OCI-M1 (cell line): Measurements from ENCODE around the gene ZEB1.
"Not testable (repeated sequence)": the region's sequence is repeated elsewhere in the genome, so short reads cannot be mapped to it uniquely, and the experiment has no call there.

Source experiments
- DNase-seq: peaks from one replicate; lab custom pipeline; 2025; lab: John Stamatoyannopoulos, UW

ZEB1 gene

DNA sequence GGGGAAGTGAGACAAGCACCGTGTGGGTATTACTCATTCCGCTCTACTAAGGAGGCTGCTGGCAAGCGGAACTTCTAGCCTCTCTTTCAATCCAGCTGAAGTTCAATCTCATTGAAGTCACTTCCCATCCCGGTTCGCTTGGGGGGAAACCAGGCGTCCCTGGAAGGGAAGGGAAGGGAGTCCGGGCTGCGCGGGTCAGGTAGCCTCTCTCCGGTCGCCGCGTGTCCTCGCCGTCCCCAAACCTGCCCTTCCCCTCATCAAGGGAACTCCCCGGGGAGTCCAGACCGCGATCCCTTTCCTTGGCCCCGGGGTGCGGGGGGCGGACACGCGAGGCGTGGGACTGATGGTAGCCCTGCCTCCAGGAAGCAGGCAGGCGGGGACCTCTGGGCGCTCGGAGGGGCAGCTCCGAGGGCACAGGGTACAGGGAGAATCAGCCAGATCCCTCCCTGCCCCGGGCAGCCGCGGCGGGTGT, 598 bp upstream of the ZEB1 start:
- no peak for DNase-seq

DNA sequence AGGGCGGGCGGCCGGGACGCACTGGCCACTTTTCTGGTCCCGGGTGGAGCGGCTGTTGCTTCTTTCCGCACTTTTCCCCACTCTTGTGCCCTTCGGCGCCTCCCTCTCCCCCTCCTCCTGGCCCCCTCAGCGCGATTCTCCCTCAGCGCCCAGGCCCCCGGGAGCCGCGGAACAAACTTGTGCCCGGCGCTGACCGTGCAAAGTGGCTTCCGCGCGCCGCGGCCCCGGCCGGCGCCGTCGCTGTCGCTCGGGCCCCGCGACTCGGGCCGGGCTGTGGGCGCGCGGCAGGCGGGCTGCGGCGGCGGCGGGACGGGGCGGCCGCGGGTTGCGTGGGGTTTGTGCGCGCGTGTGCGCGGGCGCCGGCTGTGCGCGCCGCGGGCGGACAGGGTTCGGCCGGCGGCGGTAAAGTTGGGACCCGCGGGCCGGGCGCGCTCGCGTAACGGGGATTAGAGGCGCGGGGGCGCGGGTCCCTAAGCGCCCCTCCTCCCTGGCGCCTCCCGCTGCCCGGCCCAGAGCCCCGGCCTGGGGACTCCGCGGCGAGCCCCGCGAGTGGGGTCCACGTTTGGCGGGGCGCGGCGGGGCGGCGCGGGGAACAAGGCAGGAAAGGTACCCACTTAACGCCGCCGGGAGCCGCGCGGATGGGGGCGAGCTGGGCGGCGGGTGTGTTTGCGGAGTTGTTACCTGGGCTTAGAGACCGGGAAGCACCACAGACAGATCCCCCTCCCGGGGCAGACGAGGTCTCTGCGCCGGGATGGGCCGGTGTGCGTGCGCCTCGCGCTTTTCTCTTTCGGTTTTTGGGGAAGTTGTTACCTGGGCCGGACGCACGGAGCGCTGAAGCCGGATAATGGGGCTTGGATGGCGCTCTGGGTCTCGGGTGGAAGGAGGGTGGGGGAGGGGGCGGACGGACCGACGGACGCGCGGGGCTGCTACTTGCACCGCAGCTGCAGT, 860 bp downstream of the ZEB1 start:
- DNase-seq: no peak

DNA sequence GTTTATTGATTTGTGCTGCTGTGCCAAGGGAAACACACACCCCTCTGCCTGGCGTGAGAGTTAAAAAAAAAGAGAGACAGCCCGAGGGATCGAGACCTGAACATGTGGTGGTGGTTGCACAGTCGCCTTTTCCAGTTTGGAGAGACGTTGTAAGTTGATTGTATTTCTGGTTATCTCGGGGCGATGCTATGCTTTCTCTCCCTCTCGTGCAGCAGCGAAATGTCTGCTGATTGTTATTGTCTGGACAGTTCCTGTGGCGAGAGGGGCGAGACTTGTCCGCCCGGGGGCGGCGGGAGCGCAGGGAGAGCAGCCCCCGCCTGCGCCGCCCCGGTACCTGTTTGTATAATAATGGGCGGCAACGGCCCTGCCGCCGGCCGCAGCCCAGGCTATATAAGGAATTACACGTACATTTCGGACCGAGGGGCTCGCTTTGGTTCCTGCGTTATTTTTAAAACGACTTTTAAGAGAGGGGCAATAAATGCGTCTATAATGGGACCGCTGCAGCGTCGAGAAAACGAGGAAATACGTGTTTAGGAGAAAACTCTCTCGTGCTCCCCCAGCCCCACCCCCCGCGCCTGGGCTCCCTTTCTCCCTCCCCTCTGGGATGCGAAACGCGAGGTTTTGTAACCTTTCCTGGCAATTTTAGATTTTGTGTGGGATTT, 1.7 kb downstream of the ZEB1 start:
- no peak for DNase-seq

DNA sequence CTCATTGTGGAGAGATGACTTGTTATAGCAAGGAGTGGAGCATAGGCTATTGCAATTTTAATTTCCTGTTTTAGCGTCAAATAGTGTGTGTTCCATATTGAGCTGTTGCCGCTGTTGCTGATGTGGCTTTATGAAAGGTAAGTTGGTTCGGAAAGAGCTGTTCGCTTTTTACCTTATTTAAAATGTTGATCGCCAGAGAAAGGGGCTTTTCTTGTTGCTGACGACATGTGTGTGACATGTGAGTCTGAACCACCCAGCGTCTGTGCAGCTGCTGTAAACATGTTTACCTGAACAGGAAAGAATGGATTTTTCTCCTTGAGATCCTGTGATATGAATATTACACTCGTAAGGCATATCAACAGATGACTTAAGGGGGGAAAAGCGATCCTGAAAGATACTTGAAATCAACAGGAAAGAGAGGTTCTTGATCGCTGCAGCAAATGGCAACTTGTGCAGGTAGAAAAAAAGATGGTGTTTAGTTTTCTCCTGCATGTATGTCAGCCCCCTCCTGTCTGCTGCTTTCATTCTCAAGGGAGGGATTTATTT, 2.5 kb downstream of the ZEB1 start:
- DNase-seq: no peak

GRCh38 chr10:31322647-31323046, 3.6 kb downstream of the ZEB1 start:
- peak; percentile 11 for DNase-seq

DNA sequence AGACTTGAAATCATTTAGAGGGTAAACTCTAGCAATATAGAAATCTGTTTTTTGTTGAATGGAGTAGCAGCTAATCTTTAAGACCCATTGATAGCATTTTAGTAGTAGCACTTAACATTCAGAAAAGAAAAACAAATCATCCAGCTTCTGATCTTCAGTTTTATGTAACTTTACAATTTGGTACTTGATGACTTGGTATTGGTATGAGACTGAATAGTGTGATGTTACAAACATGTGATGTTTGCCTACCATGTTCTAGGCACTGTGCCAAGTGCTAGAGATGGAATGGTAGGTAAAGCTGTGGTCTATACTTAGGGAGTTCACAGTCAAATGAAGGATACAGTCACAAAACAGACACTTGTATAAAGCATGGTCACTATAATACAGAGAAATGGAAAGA, 21.3 kb downstream of the ZEB1 start:
- no peak for DNase-seq

DNA sequence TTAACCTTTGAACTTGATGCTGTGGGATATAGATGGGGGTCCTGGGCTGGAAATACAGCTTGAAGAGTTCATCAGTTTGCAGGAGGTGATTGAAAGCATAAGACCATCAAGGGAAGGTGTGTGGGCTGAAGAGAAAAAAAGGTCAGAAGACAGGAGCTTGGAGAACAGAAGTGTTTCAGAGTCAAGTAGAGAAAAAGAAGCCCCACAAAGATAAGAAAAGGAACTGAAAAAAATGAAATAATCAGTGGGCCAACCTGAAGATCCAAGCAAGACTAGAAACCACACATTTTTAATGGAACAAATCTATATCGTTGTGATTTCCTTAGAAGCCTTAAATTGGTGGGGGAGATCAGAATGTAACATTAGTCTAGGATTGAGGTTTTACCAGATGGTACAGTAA, 22.5 kb downstream of the ZEB1 start:
- no peak for DNase-seq

DNA sequence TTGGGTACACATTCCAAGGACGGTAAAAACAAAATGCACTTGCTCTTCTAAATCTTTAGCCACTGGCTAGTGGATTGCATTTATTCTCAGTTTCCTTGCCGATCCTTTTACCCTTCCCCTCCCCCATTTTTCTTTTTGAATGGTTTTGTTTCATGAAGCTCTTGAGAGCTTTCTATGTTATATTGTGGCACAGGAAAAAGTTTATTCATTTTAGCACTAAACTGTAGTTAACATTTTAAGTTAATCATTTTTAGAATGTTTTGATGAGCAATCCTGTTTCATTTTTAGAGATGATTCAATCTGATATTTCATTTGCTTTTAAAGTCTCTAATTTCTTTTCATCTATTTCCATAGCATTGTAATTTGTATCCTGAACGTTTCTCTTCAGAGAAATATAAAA, 24.0 kb downstream of the ZEB1 start:
- no peak for DNase-seq

GRCh38 chr10:31343551-31343950, 24.5 kb downstream of the ZEB1 start:
- no peak for DNase-seq

DNA sequence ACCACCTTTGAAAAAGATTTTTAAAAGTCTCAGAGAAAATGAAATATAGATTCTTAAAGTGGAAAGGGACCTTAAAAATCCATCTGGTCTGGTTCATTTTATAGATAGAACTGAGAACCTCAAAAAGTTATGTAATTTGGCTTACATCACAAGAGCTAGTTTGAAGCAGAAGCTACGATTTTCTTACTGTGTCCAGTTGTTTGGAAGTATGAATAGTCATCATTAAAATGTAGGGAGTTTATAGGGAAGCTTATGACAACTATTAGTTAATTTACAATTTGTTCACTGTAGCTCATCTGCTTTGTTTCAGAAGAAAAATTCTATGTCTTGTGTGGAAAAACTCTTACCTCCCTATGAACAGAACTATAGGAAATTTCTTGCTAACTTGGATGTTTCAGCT, 26.9 kb downstream of the ZEB1 start:
- DNase-seq: no peak

DNA sequence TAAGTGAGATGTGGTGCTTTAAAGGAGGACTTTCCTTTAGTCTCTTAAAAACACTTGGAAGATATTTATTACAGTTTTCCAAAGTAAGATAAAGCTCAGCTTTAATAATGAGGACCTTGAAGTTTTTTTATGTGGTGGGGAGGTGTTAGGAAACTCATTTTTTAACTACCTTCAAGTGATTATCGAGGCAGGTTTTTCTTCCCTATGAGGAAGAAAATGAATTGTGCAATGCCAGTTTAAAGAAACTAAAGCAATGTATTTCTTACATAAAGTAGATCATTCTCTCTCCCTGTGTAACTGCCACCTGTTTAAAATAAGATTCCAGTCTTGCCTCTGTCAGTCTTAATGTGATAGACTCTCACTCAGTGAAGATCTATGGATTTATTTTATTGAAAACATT, 27.9 kb downstream of the ZEB1 start:
- DNase-seq: no peak

DNA sequence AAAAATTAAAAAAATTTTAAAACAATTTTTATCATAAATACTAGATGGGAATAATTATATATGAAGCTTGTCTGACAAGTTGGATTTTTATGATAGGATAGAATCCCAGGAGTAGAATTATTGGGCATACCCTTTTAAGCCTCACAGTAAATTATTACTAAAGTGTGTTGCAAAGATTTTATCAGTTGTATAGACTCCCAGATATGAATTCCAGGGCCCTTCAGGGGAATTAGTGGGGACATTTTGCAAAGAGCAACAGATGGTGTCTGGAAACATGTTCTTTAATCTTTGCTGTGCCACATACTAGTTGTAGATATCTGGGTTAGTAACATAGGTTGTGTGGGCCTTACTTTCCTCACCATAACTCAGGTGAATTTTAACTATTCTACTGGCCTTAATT, 28.7 kb downstream of the ZEB1 start:
- DNase-seq: no peak

- no peak for DNase-seq
Observed at GRCh38 chr10:31350891-31351290, 31.9 kb downstream of the ZEB1 start.

- DNase-seq: no peak
Observed at GRCh38 chr10:31352436-31353226, 33.6 kb downstream of the ZEB1 start.

DNA sequence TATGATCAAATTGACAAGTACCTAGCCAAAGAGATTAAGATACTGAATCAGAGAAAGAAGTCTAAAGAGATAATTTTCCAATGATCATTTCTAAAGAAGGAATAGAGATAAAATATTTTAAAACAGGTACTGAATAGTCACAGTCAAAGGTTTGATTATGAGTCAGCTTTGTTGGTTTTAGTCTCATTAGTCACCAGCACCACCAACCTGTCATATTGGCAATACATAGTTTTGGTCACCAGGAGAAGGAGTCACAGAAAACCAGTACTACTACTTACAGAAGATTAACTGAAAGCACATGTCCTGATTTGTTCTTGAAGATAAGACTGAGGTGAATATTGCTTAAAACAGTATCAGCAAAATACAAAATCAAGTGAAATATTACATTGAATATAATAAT, 34.6 kb downstream of the ZEB1 start:
- DNase-seq: peak; percentile 31

DNA sequence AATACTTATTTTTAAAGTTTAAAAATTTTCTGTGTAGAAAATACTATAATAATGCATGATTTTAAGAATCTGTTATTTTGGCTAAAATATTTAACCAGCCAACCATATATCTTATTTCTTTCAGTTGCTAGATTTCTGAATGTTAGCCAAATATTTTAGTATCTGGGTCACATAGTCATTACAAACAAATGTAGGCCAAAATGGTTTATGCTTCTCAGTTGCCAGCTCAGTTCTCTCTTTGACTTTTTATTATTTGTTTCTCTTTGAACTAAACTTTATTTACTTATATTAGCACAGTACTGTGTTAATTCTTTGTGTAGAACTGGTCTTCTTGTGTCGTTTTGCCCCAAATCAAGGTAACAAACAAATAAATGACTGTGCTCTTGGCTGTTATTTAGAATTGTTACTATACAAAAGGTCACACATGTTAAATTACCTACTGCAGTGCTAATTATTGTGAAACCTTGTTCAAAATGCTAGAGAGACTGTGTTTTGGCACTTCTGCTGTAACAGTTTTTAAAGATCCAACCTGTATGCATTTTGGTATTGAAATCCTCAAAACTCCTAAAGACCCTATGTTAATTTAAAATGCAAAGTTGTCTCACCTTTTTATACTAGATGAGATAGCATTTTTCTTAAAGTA, 39.8 kb downstream of the ZEB1 start:
- no peak for DNase-seq

DNA sequence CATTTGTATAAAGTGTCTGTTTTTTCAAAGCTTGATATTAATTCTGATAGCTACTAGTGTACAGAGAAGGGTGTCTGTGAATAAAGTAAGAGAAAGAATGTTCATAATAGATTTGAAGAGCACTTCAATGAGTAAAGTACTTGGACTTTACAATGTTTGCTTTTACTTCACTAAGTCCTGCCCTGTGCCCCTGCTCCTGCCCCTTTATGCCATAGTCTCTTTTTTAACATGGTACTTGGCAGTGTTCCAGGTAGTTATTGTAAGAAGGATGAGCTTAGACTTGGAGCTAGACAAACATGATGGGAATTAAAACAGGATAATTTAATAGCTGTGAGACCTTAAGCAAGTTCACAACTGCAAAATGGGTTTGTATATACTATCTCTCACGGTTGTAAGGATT, 41.0 kb downstream of the ZEB1 start:
- no peak for DNase-seq

GRCh38 chr10:31361475-31361874, 42.5 kb downstream of the ZEB1 start:
- DNase-seq: not testable (repeated sequence)

DNA sequence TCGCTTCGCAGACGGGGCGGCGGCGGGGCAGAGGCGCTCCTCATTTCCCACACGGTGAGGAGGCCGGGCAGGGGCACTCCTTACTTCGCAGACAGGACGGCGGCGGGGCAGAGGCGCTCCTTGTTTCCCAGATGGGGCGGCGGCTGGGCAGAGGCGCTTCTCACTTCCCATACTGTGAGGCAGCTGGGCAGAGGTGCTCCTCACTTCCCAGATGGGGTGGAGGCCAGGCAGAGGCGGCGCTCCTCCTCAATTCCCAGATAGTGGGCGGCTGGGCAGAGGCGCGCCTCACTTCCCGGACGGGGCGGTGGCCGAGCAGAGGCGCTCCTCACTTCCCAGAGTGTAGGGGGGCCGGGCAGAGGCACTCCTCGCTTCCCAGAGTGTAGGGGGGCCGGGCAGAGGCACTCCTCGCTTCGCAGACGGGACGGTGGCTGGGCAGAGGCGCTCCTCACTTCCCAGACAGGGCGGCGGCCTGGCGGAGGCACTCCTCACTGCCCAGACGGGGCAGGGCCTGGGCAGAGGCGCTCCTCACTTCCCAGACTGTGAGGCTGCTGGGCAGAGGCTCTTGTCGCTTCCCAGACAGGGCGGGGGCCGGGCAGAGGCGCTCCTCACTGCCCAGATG, 43.1 kb downstream of the ZEB1 start:
- no peak for DNase-seq

GRCh38 chr10:31363696-31364095, 44.7 kb downstream of the ZEB1 start:
- DNase-seq: not testable (repeated sequence)

- DNase-seq: not testable (repeated sequence)
Observed at GRCh38 chr10:31364238-31364637, 45.2 kb downstream of the ZEB1 start.
